ENCODE data around the gene CFAP52.
"Not testable (repeated sequence)": the region's sequence is repeated elsewhere in the genome, so short reads cannot be mapped to it uniquely, and the experiment has no call there.

Gene CFAP52

DNA sequence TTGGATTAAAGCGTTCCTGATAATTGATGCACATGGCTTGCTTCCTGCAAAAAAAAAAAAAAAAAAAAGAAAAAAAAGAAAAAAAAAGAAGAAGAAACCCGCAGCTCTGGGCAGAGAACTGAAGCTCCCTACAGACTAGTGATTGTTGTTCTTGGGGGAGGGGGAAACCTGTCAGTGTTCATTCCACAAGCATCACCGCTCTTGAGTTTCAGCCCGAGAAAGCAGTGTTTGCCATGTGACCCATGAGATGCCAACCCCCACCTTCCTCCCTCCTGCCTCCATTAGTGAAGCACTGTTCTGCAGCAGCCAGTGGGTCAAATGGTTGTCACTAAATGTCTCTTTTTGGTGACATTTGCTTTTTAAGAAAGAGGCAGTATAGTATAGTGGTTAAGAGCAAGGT, 70.6 kb downstream of the CFAP52 start:
- no peak for DNase-seq

DNA sequence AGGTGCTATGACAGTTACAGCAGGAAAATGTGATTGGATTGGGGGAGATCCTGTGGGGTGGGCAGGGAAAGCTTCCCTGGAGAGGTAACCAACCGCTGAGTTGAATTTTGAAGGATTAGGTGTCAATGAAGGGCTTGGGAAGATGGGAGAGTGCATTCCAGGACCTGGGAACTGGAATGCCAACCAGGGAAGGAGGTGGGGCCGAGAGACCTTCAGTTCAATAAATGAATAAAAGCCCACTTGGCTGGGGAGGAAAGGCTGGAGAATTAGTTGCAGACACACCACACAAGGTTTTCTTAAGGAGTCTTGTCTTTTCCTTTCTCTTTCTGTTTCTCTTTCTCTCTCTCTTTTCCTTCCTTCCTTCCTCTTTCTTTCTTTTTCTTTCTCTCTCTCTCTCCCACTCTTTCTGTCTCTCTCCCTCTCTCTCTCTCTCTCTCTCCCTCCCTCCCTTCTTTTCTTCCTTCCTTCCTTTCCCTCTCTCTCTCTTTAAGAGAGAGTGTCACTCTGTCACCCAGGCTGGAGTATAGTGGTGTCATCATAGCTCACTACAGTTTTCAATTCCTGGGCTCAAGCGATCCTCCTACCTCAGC, 72.2 kb downstream of the CFAP52 start:
- DNase-seq = no peak

DNA sequence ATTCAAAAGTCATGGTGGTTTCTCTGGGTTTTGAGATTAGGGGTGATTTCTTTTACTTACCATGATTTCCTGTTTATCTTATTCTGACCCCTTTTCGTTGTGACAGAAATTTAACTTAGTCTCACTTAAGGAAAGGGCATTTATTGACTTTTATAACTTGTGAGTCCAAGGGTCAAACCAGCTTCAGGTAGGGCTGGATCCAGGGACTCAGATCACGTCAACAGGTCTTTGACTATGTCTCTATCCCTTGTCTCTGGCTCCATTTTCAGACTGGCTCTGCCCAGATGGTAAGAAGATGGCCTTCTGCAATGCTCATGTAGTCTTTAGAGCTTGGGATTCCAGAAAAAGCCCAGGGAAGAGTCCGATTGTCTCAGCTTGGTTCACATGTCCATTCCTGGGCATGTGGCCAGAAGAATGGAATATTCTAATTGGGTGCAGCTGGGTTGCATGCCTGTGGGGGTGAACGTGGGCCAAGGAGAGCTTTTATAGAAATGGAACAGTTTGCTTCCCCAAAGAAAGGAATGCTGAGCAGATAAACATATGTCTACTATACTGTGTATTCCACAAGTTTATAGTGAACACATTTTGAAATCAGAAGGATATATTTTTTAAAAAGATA, 82.3 kb downstream of the CFAP52 start:
- no peak for DNase-seq

DNA sequence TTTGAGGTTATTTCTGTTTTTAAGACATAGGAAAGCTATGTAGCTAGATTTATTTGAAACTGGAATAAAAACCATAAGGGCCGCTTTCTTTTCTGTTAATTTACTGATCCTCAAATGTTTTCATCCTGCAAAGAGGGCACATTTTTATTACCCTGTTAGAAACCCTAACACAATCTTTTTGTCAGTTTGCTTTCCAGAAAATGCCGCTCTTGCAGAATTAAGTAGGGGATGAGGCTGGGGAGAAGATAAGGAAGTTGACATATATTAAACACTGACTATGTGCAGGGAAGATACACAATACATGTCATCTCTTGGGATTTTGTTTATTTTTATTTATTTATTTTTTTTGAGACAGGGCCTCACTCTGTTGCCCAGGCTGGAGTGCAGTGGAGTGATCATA, 84.6 kb downstream of the CFAP52 start:
- DNase-seq = no peak

DNA sequence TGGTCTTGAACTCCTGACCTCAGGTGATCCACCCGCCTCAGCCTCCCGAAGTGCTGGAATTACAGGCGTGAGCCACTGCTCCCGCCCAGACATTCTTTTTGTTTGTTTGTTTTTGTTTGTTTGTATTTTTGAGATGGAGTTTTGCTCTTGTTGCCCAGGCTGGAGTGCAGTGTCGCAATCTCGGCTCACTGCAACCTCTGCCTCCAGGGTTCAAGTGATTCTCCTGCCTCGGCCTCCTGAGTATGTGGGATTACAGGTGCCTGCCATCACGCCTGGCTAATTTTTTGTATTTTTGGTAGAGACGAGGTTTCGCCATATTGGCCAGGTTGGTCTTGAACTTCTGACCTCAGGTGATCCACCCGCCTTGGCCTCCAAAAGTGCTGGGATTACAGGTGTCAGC, 87.1 kb downstream of the CFAP52 start:
- not testable (repeated sequence) for DNase-seq

DNA sequence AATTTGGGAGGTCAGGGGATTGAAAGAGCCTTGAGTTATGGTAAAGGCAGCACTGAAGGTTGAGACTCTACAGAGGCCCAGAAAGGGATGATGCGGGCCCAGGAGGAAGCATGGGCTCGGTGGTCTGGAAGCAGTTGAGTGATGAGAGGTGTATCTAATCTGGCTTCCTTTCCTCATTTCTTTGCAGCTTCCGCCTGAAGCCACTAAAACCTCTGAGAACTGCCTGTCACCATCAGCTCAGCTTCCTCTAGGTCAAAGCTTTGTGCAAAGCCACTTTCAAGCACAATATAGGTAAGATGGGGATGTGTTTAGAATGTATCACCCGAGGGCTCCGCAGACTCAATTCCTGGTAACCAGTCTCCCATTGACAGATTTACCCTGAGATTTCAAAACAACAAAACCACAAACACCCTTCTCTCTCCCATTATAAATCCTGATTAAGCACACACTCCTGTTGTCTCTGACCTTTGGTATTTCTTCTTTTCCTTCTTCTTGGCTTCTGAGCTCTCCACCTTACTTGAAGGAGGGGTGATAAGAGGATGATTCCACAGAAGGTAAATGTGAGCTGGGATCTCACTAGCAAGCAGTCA, 90.1 kb downstream of the CFAP52 start:
- DNase-seq = no peak

DNA sequence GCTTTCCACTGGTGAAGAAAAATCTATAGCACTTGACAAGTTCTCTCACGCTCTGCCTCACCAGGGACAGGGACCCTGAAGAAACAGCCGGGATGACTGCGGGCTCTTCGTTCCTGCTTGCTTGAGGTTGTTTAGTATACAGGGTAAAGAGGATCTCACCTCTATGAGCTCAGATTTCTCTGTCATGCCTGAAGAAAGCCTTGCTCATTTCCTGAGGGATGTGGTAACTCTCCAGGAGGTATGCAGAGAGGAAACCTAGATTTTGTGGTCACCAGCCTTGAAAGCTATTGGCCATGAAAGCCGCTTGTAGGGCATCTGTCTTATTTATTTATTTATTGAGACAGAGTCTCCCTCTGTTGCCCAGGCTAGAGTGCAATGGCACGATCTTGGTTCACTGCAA, 92.1 kb downstream of the CFAP52 start:
- DNase-seq = no peak

DNA sequence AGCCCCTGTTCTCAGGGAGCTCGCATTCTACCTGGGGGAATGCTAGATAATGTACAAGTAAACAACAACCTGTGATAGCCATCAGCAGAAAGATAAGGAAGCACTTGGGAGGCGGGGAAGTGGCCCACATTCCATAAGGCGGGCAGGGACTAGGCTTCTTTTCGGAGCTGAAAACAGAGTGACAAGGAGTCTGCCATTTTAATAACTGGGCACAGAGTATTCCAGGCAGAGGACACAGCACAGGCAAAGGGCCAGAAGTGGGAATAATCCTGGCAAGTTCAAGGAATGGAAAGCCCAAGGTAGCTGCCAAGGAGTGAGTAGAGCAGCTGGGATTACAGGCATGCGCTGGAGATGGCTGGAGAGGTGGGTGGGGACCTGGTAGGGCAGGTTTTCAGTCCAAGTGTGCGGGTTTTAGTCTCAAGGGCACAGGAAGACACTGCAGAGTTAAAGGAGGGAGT, 93.1 kb downstream of the CFAP52 start:
- no peak for DNase-seq

DNA sequence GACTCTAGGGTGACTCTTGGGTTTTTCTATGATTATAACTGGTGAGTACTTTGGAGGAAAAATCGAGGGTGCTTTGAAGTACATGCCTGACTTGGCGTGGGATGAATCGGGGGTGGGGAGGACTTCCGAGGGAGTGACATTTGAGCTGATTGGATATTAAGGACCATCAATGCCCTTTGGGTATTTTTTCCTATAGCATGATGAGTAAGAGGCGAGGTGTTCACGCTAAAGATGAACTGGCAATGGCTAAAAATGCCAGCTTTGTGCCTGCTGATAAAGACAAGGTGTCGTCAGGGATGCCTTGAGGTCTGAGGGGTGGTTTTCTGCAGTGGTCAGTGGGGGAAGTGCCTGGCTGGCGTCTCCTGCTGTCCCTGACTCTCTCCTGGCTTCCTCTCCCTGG, 94.2 kb downstream of the CFAP52 start:
- DNase-seq = no peak

DNA sequence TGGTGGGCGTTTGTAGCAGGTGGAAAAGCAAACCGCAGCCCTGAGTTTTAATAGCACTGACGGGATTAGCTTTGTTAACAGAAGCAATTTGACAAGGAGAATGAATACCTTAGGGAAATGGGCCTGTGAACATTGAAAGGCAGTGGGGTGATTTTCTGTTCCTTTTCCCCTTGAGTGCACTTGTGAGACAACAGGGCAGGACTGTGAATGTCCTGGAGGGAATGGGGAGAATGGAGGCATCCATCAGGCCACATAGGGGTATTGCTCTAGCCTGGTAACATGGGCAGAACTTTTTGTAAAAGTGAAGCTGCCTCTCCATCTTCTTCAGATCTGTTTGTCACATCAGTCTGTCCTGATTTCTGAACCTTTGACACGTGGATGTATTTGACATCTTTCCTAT, 95.1 kb downstream of the CFAP52 start:
- no peak for DNase-seq

DNA sequence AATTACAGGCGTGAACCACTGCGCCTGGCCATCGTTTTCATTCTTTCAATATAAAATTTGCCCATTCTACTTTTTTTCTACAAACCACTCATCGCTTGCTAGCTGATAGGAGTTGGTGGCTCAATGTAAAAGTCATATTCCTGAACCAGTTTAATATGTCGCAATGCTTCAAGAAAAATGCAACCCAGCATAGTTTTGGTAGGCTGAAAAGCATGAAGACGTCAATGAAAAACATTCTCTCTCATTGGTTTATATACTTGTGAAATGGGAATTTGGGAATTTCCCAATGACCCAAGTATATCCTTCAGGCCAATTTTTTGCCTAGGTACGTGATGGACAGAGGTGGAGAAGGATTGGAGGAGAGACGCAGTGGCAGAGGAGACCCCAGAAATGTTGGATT, 95.8 kb downstream of the CFAP52 start:
- no peak for DNase-seq

DNA sequence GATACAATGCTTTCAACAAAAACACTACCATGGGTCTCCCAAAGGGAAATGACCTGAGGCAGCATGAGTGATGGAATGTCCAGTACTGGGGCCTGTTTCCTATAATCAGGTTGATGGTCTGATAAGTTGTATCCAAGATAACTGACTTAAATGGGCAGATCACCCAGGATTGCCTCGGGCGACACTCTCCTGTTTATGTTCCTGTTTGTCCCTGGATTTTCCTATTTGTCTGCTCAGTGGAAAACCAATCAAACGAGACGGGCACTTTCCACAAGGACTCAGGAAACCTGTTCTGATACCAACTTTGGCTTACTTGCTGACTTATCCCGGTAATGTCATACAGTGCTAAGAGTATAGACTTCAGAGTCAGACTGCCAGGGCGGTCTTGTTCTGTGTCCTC, 96.2 kb downstream of the CFAP52 start:
- DNase-seq = no peak

DNA sequence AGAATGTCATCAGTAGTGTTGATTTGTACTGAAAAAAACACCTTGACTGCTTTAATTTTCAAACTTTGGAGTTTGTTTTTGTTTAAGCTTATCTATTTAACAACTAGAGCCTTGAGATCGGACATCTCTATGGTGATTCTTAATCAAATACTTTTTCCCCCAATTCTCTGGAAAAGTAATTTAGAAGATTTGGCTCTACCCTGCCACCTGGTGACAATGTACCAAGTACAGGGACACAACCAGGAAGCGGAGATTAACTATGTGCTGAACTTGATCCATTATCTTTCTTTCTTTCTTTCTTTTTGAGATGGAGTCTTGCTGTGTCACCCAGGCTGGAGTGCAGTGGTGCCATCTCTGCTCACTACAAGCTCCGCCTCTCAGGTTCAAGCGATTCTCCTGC, 99.6 kb downstream of the CFAP52 start:
- DNase-seq = no peak

DNA sequence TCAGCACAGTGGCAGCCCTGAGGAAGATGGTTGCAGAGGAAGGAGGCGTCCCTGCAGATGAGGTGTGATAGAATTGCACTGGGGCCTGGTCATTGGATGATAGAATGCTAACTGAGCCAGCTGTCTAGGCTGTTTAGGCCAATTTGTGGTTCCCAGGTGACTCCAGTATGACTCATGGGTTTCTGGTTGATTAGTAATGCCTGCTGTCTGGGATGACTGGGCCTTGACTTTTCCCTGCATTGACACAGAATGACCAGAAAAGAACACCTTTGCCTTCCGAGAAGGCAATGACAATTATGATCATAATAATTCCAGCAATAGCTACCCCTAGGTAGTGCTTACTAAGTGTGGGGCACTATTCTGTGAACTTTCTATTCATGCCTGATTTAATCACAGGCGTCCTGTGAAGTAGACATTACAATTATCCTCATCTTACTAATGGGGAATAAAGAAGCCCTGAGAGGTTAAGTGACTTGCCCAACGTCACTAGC, 100.4 kb downstream of the CFAP52 start:
- no peak for DNase-seq

DNA sequence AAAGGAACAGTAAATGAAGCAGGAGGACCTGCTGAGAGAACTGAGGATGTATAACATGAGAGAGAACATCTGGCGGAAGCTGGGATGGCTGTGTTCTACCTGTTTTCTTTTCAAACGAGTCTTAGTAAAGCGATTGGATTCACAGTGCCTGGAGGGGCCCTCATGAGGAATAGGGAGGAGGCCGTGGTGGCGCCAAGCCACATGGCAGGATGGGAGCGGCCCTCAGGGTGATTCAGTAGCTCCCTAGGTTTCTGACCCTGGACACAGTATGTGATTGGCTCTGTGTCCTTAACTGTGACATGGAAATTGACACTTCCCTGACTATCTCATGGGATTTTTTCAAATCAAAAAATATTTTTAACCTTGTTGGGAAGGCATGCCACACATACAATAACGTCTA, 101.0 kb downstream of the CFAP52 start:
- no peak for DNase-seq

DNA sequence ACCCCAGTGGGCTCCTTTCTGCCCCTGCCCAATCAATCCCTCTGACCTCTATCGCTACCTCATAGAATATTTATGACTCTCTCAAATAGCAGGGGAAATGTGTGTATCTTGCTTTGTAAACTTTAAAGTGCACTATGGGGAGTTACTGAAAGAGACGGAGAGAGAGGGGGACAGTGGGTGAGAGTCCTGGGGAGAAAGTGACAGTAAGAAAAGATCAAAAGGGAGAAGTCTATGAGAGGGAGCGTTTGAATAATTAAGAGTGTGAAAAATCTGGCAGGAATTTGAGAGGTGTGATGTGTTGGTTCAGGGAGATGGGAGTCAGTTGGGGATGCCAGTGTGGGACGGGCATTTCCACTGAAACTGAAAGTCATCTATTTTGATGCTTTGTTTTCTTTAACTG, 101.5 kb downstream of the CFAP52 start:
- no peak for DNase-seq

DNA sequence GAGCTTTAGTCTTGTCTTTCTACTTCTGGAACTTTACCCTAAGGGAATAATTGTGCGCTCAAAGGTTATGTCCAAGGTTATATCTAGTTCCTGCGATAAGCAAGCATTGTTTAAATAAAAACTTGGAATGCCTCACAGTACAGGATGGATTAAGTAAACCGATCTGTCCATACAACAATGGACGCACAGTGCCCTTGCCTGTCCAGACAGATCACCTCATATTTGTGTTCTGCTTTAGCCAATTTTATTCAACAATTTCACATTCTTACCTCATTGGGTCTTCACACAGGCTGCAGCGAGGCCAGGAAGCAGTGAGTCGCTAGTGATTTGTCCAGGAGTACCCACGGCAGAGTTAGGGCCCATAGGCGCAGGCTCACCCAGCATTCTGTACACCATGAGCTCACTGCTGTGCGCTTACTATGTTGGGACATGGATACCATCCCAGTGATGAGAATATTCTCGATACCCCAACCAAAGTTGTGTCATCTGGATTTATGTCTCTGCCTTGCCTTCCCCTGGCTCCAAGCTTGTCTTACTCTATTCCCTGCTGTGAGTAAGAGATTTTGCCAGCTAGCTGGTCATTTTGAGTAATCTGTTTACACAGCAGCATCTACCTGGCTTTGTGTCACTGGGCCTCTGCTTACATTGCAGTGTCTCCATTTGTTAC, 108.6 kb downstream of the CFAP52 start:
- DNase-seq = no peak
